HL-60 (cell line): ENCODE results near the gene DYNLRB1.

Experiments used
- POLR2AphosphoS5 ChIP-seq: IDR thresholded peaks from 2 replicates; pipeline ENCODE4 v1.6.1; 2012; ENCODE audit warnings: low read depth
- TF ChIP-seq, protein P1 (sequence below): IDR thresholded peaks from one replicate; pipeline ENCODE4 v1.5.1; 2011; ENCODE audit warnings: low read length, control low read depth, inconsistent platforms; ENCODE audit not compliant: insufficient read depth

DNA sequence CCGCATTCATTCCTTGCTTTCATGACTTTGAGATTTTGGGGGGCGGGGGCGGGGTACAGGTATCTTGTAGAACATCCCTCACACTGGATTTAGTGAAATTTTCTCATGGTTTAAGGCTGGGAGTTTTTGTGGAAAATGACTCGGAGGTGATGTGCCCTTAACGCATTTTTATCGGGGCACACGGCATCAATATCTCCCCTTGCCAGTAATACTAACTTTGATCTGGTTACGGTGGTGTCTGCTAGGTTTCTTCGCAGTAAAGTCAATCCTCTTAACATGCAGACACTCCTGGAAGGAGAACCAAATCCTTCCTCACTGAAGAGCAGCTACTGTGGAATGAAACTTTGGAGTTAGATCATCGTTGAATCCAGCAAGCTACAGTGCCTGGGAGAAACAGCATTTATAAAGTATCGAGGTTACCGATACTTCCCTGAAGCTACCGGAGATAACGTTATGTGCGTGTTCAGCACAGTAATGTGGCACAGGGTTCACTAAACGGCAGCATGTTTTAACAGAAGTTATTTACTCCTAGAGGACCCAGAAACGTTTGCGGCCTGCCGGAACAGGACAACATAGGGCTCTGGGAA, 1.2 kb upstream of the DYNLRB1 start:
- TF ChIP-seq, protein P1, sequence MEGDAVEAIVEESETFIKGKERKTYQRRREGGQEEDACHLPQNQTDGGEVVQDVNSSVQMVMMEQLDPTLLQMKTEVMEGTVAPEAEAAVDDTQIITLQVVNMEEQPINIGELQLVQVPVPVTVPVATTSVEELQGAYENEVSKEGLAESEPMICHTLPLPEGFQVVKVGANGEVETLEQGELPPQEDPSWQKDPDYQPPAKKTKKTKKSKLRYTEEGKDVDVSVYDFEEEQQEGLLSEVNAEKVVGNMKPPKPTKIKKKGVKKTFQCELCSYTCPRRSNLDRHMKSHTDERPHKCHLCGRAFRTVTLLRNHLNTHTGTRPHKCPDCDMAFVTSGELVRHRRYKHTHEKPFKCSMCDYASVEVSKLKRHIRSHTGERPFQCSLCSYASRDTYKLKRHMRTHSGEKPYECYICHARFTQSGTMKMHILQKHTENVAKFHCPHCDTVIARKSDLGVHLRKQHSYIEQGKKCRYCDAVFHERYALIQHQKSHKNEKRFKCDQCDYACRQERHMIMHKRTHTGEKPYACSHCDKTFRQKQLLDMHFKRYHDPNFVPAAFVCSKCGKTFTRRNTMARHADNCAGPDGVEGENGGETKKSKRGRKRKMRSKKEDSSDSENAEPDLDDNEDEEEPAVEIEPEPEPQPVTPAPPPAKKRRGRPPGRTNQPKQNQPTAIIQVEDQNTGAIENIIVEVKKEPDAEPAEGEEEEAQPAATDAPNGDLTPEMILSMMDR = no peak
- TF ChIP-seq POLR2AphosphoS5 = no peak
